Activated B cell treated with CpG ODN at 0.5 μM for 24 hours (primary cell): ENCODE results near the gene PRKCH. TPM values are rescaled to one million over a fixed set of nuclear protein-coding genes. Genes with fewer than 3 reads are reported as not detected.

Source experiments
- ATAC-seq: fragments of 200-7000 bp; cut with Tn5 transposase; one replicate; pipeline ENCODE4 v1.10.0; 2021; ENCODE audit warnings: low read depth, mild to moderate bottlenecking, moderate library complexity
- CTCF ChIA-PET: fragments of 350-600 bp; sonication (Branson Sonifier 250); formaldehyde crosslinking; loops from one replicate; lab custom pipeline; 2021; ENCODE audit warnings: antibody characterized with exemption; lab: Charles Lee
- POLR2A ChIA-PET: fragments of 350-600 bp; sonication (Branson Sonifier 250); formaldehyde crosslinking; loops from one replicate; lab custom pipeline; 2021; ENCODE audit warnings: antibody characterized with exemption; lab: Charles Lee
- DNase-seq: peaks from one replicate; pipeline ENCODE4 v3.0.0; 2022
- H3K27ac Mint-ChIP-seq: one replicate; pipeline ENCODE4 v1.8.0; 2020; ENCODE audit warnings: mixed read lengths
- H3K27me3 Mint-ChIP-seq: one replicate; pipeline ENCODE4 v1.8.0; 2021; ENCODE audit warnings: mixed read lengths
- H3K36me3 Mint-ChIP-seq: one replicate; pipeline ENCODE4 v1.8.0; 2021; ENCODE audit warnings: low read depth, mixed read lengths
- H3K4me1 Mint-ChIP-seq: one replicate; pipeline ENCODE4 v1.8.0; 2021; ENCODE audit warnings: mixed read lengths
- H3K4me3 Mint-ChIP-seq: one replicate; pipeline ENCODE4 v1.8.0; 2020; ENCODE audit warnings: mild to moderate bottlenecking, mixed read lengths
- H3K9me3 Mint-ChIP-seq: one replicate; pipeline ENCODE4 v1.8.0; 2020; ENCODE audit warnings: mixed read lengths
- CTCF ChIP-seq: fragments of 200-600 bp; IDR thresholded peaks from one replicate; pipeline ENCODE4 v1.8.0; 2022; ENCODE audit warnings: antibody characterized with exemption, mild to moderate bottlenecking
- intact Hi-C: fragments of 100-400 bp; cut with micrococcal nuclease; formaldehyde crosslinking; loops from one replicate; pipeline ENCODE4 v1.15.1; 2024
- total RNA-seq: library from RNA; stranded (reverse); gene quantifications from 2 replicates; pipeline ENCODE4 v1.2.3, GENCODE V29; 2022

The PRKCH gene
- total RNA-seq, 1 donor from 2014 or later: 4.6 TPM

GRCh38 chr14:61593330-61593729 lies 272.0 kb downstream of the PRKCH start:
- intact Hi-C loops: loop anchor here (5.0 kb wide), 1 partner anchor 69 kb away; no protein-coding TSS in a partner anchor
- Mint-ChIP-seq H3K4me3 (no peak overlapping the region), H3K27me3 (no peaks in the 10 kb centered on the region), H3K9me3 (peaks cover 5% of the 10 kb centered on the region), H3K4me1 (peaks cover 41% of the 10 kb centered on the region), H3K27ac (no peak overlapping the region), H3K36me3 (no peaks in the 10 kb centered on the region)
- DNase-seq (no peak), ATAC-seq (no peak)
- no peak for TF ChIP-seq CTCF
- POLR2A ChIA-PET: interaction anchor here (1.6 kb wide), 1 partner anchor 70 kb away, joined by 3 read pairs; no protein-coding TSS in a partner anchor
- CTCF ChIA-PET: no interaction called here

GRCh38 chr14:61596990-61597389 lies 275.6 kb downstream of the PRKCH start:
- ChIA-PET POLR2A (interaction anchor here (1.4 kb wide), 1 partner anchor 94 kb away, joined by 4 read pairs; no protein-coding TSS in a partner anchor), CTCF (no interaction called here)
- intact Hi-C loops: no loop called here
- Mint-ChIP-seq H3K4me1 (peaks cover 42% of the 10 kb centered on the region), H3K27ac (no peak overlapping the region), H3K36me3 (no peaks in the 10 kb centered on the region), H3K9me3 (peaks cover 5% of the 10 kb centered on the region), H3K27me3 (no peaks in the 10 kb centered on the region), H3K4me3 (no peak overlapping the region)
- DNase-seq (no peak), ATAC-seq (no peak)
- TF ChIP-seq CTCF: no peak

GRCh38 chr14:61598980-61599379 lies 277.6 kb downstream of the PRKCH start:
- Mint-ChIP-seq H3K36me3 (no peaks in the 10 kb centered on the region), H3K27ac (no peak overlapping the region), H3K4me3 (no peak overlapping the region), H3K4me1 (peaks cover 48% of the 10 kb centered on the region), H3K27me3 (no peaks in the 10 kb centered on the region), H3K9me3 (no peaks in the 10 kb centered on the region)
- no peak for TF ChIP-seq CTCF
- POLR2A ChIA-PET: interaction anchor here (1.0 kb wide), 1 partner anchor 123 kb away, joined by 5 read pairs; no protein-coding TSS in a partner anchor
- intact Hi-C loops: no loop called here
- CTCF ChIA-PET: no interaction called here
- DNase-seq (no peak), ATAC-seq (no peak)

- Mint-ChIP-seq H3K4me1 (peaks cover 38% of the 10 kb centered on the region), H3K27me3 (no peaks in the 10 kb centered on the region), H3K4me3 (no peak overlapping the region), H3K9me3 (no peaks in the 10 kb centered on the region), H3K36me3 (no peaks in the 10 kb centered on the region), H3K27ac (no peak overlapping the region)
- intact Hi-C loops: no loop called here
- POLR2A ChIA-PET: no interaction called here
- no peak for TF ChIP-seq CTCF
- CTCF ChIA-PET: no interaction called here
- no peak for ATAC-seq
- DNase-seq: no peak
Observed at GRCh38 chr14:61599942-61600341, 278.6 kb downstream of the PRKCH start.

Other genes starting within 250 kb of the PRKCH start
- not detected in 2 replicates for gene TMEM30B, start 40.2 kb upstream of the PRKCH start, total RNA-seq